A673 (cell line): Measurements from ENCODE around the gene USP10.

Experiments
- EZH2 ChIP-seq: fragments of 200-600 bp; sonication (generic); IDR thresholded peaks from 2 replicates; pipeline ENCODE4 v1.6.1; 2017; ENCODE audit warnings: borderline replicate concordance, low read depth, mild to moderate bottlenecking, mixed read lengths, antibody characterized with exemption, low read length; ENCODE audit not compliant: poor library complexity, severe bottlenecking
- TF ChIP-seq, protein P1 (sequence below): fragments of 300-800, 200-600 bp; sonication (generic); conservative IDR thresholded peaks from 2 replicates; pipeline ENCODE4 v1.5.1; 2017; ENCODE audit warnings: low read depth, mild to moderate bottlenecking, antibody characterized with exemption, low read length, moderate library complexity, mixed read lengths

DNA sequence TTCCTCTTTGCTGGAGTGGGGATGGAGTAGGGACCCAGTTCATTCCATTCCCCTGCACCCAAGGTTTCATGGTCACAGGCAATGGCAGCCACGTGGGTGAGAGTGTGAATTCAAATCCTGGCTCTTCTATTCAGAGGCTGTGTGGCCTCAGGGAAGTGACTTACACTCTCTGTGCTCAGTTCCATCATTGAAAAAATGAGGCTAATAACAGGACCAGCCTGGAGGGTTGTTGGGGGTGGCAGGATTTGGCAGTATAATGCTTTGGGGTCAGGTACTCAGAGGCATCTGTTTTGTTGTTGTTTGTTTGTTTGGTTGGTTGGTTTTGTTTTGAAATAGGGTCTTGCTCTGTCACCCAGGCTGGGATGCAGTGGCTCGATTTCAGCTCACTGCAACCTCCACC lies 117.8 kb downstream of the USP10 start:
- TF ChIP-seq, protein P1, sequence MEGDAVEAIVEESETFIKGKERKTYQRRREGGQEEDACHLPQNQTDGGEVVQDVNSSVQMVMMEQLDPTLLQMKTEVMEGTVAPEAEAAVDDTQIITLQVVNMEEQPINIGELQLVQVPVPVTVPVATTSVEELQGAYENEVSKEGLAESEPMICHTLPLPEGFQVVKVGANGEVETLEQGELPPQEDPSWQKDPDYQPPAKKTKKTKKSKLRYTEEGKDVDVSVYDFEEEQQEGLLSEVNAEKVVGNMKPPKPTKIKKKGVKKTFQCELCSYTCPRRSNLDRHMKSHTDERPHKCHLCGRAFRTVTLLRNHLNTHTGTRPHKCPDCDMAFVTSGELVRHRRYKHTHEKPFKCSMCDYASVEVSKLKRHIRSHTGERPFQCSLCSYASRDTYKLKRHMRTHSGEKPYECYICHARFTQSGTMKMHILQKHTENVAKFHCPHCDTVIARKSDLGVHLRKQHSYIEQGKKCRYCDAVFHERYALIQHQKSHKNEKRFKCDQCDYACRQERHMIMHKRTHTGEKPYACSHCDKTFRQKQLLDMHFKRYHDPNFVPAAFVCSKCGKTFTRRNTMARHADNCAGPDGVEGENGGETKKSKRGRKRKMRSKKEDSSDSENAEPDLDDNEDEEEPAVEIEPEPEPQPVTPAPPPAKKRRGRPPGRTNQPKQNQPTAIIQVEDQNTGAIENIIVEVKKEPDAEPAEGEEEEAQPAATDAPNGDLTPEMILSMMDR: no peak
- TF ChIP-seq EZH2: no peak
